HG03565 (cell line): ENCODE results near the gene CLSTN3.
A peak's percentile ranks its signal among the peaks of the same experiment; 100 is the strongest.
"Not testable (repeated sequence)": the region's sequence is repeated elsewhere in the genome, so short reads cannot be mapped to it uniquely, and the experiment has no call there.

ENCODE experiments used
- ATAC-seq: cut with Tn5 transposase; IDR thresholded peaks from one replicate; pipeline ENCODE4 v1.9.1; 2021; ENCODE audit warnings: mild to moderate bottlenecking, moderate library complexity; ENCODE audit not compliant: unreplicated experiment

CLSTN3 gene

GRCh38 chr12:7103837-7104584 lies 26.2 kb upstream of the CLSTN3 start:
- no peak for ATAC-seq

- no peak for ATAC-seq
Observed at GRCh38 chr12:7106082-7106481, 24.1 kb upstream of the CLSTN3 start.

GRCh38 chr12:7107181-7107580 lies 23.0 kb upstream of the CLSTN3 start:
- not testable (repeated sequence) for ATAC-seq

- ATAC-seq, result no peak
Observed at GRCh38 chr12:7107636-7108002, 22.6 kb upstream of the CLSTN3 start.

- peak; percentile 75 for ATAC-seq
Observed at GRCh38 chr12:7108003-7108795, 22.0 kb upstream of the CLSTN3 start.

- ATAC-seq, result no peak
Observed at GRCh38 chr12:7108796-7109571, 21.2 kb upstream of the CLSTN3 start, which contains the start of gene C1RL. Gene C1RL, minus strand, starts transcription at chr12:7109214. Its CDS starts 34 bp downstream, at chr12:7109180.

GRCh38 chr12:7109572-7109920 lies 20.6 kb upstream of the CLSTN3 start:
- no peak for ATAC-seq

GRCh38 chr12:7110661-7111060 lies 19.5 kb upstream of the CLSTN3 start:
- ATAC-seq, result no peak

- ATAC-seq, result no peak
Observed at GRCh38 chr12:7112041-7112440, 18.1 kb upstream of the CLSTN3 start.

- ATAC-seq, result no peak
Observed at GRCh38 chr12:7113389-7113871, 16.7 kb upstream of the CLSTN3 start.

- ATAC-seq, result no peak
Observed at GRCh38 chr12:7114008-7114407, 16.2 kb upstream of the CLSTN3 start.

- ATAC-seq, result no peak
Observed at GRCh38 chr12:7114851-7115250, 15.3 kb upstream of the CLSTN3 start.

- ATAC-seq, result no peak
Observed at GRCh38 chr12:7116196-7116595, 14.0 kb upstream of the CLSTN3 start.

GRCh38 chr12:7116916-7117315 lies 13.3 kb upstream of the CLSTN3 start:
- ATAC-seq, result no peak

GRCh38 chr12:7117670-7118069 lies 12.5 kb upstream of the CLSTN3 start:
- no peak for ATAC-seq

GRCh38 chr12:7118881-7119280 lies 11.3 kb upstream of the CLSTN3 start:
- ATAC-seq, result no peak

GRCh38 chr12:7120166-7120565 lies 10.0 kb upstream of the CLSTN3 start:
- ATAC-seq, result no peak

- ATAC-seq, result no peak
Observed at GRCh38 chr12:7121324-7121723, 8.8 kb upstream of the CLSTN3 start.

GRCh38 chr12:7122811-7123769 lies 7.1 kb upstream of the CLSTN3 start:
- no peak for ATAC-seq

GRCh38 chr12:7123806-7124522 lies 6.2 kb upstream of the CLSTN3 start:
- no peak for ATAC-seq
